ENCODE data around the gene DCST1.

Gene DCST1

GRCh38 chr1:155034318-155035208 is 939 bp downstream of the DCST1 start:
- no peak for DNase-seq (ENCODE audit: low read depth in 1 of 2, low spot score in 1 of 2)
- no peaks in the 10 kb centered on the region for H3K27me3 ChIP-seq (ENCODE audit: insufficient read depth, poor library complexity, severe bottlenecking)

GRCh38 chr1:155035936-155036335 is 2.3 kb downstream of the DCST1 start:
- no peak for DNase-seq (ENCODE audit: low read depth in 1 of 2, low spot score in 1 of 2)
- no peak overlapping the region for H3K4me3 ChIP-seq (replicated peaks; ENCODE audit: insufficient read depth, low read length)
- no peaks in the 10 kb centered on the region for H3K27me3 ChIP-seq (ENCODE audit: insufficient read depth, poor library complexity, severe bottlenecking)
- no peak overlapping the region for H3K27ac ChIP-seq (replicated peaks)
- TF ChIP-seq SPI1 (IDR thresholded peaks at IDR 0.05; ENCODE audit: borderline replicate concordance, low read depth): peak; percentile 13; the same call in 1 of the 2 replicates
- no peak for TF ChIP-seq REST (IDR thresholded peaks at IDR 0.05; ENCODE audit: insufficient replicate concordance, low read depth)

More at GRCh38 chr1:155034318-155035208, 939 bp downstream of the DCST1 start:
- no peak overlapping the region for H3K4me3 ChIP-seq (replicated peaks; ENCODE audit: insufficient read depth, low read length)
- H3K27ac ChIP-seq (replicated peaks): no peak overlapping the region
- TF ChIP-seq SPI1 (IDR thresholded peaks at IDR 0.05; ENCODE audit: borderline replicate concordance, low read depth) (no peak), POLR2AphosphoS5 (IDR thresholded peaks at IDR 0.05; ENCODE audit: low read depth) (no peak), GABPA (IDR thresholded peaks at IDR 0.05; ENCODE audit: low read depth) (no peak), CTCF (IDR thresholded peaks at IDR 0.05; ENCODE audit: insufficient read depth, low read length) (no peak), REST (IDR thresholded peaks at IDR 0.05; ENCODE audit: insufficient replicate concordance, low read depth) (no peak)

- Histone ChIP-seq H3K27me3 (ENCODE audit: insufficient read depth, poor library complexity, severe bottlenecking) (no peaks in the 10 kb centered on the region), H3K27ac (replicated peaks) (no peak overlapping the region), H3K4me3 (replicated peaks; ENCODE audit: insufficient read depth, low read length) (no peak overlapping the region)
- TF ChIP-seq REST (IDR thresholded peaks at IDR 0.05; ENCODE audit: insufficient replicate concordance, low read depth) (no peak), CTCF (IDR thresholded peaks at IDR 0.05; ENCODE audit: insufficient read depth, low read length) (no peak), GABPA (IDR thresholded peaks at IDR 0.05; ENCODE audit: low read depth) (no peak), POLR2AphosphoS5 (IDR thresholded peaks at IDR 0.05; ENCODE audit: low read depth) (no peak), SPI1 (IDR thresholded peaks at IDR 0.05; ENCODE audit: borderline replicate concordance, low read depth) (no peak)
- DNase-seq (ENCODE audit: low read depth in 1 of 2, low spot score in 1 of 2): no peak
Measured at GRCh38 chr1:155037043-155037442, 3.4 kb downstream of the DCST1 start.
